Measurements from ENCODE around the gene BCL6.

Gene BCL6

GRCh38 chr3:187745201-187746058, at the start of gene BCL6:
Gene BCL6, minus strand, starts transcription at chr3:187745468. Its CDS starts 11,775 bp downstream, at chr3:187733693.
- DNase-seq (ENCODE audit: low read depth in 2 of 2) = peak; percentile 71 to 72

DNA sequence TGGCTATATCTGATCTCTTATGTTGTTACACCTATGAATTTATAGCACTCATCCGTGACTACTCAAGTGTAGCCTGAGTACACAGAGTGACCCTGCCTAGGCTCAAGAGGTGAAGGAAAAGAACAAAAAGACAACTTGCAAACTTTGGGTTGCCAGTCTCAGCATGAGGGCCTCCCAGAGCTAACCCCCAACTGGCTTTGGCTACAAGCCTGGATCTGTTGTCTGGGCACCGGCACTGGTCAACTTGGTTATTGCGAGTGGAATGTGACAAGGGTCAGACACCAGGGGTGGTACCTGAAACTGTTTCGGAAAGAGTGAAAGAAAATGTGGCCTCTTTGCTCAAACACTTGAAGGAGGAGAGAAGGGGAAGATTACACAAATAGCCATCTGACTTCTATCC, 49.5 kb upstream of the BCL6 start:
- no peak for DNase-seq (ENCODE audit: low read depth in 2 of 2)

GRCh38 chr3:187793618-187794017, 48.4 kb upstream of the BCL6 start:
- no peak for DNase-seq (ENCODE audit: low read depth in 2 of 2)

GRCh38 chr3:187792521-187792920, 47.3 kb upstream of the BCL6 start:
- DNase-seq (ENCODE audit: low read depth in 2 of 2) = no peak

DNA sequence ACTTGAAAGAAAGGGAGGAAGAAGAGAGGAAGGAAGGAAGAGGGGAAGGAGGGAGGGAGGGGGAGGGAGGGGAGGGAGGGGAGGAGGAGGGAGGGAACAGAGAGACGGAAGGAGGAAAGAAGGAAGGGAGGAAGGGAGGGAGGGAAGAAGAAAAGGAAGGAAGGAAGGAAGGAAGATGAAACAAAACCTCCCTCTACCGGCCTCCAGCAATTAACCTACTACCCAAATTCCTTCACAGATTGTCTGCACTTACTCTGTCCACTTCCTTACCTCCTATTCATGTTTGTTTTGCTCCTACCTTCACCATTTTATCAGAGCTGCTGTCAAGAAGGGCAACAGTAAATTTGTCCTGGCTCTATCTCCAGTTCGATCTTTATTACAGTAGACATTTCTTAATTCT, 44.6 kb upstream of the BCL6 start:
- DNase-seq (ENCODE audit: low read depth in 2 of 2) = no peak

DNA sequence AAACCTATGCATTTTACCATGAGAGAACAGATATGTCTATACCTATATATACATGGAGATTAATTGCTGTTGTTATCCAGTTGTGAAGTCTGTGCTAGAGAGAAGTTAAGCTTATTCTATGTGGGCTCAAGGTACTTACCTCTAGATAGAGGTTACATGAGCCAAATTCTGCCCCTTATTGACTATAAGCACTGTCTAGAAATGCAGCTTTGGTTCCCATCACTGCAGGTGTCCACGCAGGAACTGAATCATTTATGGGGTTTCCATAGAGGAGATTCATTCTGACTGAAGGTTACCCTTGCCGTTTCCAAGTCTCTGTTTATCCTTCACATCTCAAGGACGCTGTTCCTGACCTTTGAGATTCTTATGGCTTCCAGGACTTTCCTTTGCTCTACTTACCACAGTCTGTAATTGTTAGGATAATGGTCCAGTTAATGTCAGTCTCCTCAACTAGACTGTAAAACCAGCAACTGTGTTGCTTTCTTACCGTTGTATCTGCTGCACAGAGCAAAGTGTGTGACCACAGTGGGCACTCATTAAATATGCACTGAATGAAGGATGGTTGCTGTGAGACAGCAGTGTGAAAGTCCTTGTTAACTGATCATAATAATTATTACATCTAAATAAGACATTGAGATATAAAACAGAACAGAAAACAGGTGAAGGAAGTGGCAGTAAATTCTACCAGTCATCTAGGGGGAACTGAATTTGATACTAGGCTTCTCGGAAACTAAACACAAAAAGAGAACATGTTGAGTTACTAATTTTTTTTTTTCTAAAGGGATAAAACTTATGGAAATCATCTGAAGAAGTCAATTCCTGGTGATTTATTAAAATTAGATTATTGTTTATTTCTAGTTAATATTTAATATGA, 44.0 kb upstream of the BCL6 start:
- DNase-seq (ENCODE audit: low read depth in 2 of 2) = no peak

DNA sequence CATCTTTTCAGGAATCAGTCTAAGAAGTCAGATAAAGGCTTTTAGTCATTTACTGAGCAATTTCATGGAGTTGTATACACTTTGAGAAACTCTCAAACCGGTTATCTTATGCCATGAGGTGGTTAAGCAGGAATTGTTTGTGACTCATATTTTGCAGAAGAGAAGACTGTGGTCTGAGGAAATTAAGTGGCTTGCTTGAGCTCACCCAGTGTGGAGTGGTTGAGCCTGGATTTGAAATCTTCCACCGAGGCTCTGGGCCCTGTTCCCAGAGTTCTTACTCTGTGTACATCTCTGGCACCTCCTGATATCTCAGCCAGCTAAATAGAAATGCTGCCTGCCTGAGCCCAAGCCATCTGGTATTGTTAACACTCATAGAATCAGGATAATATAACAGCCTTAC, 37.8 kb upstream of the BCL6 start:
- DNase-seq (ENCODE audit: low read depth in 2 of 2) = no peak

GRCh38 chr3:187782006-187782405, 36.7 kb upstream of the BCL6 start:
- no peak for DNase-seq (ENCODE audit: low read depth in 2 of 2)

DNA sequence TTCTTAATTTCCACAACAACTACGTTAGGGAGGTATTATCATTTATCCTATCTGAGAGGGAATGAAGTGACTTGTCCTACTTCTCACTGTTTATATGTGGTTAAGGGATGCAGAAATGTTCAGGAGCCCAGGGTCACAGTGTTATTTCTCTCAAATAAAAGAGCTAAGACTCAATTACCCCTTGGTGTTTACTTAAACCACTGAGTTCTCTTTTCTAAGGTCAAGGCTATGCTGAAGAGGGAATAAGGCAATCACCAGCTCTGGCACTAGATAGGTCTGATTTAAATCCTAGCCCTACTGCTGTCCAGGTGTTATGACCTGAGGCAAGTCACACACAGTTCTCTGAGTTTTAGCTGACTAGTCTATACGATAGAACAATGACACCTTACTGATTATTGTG, 35.7 kb upstream of the BCL6 start:
- no peak for DNase-seq (ENCODE audit: low read depth in 2 of 2)

DNA sequence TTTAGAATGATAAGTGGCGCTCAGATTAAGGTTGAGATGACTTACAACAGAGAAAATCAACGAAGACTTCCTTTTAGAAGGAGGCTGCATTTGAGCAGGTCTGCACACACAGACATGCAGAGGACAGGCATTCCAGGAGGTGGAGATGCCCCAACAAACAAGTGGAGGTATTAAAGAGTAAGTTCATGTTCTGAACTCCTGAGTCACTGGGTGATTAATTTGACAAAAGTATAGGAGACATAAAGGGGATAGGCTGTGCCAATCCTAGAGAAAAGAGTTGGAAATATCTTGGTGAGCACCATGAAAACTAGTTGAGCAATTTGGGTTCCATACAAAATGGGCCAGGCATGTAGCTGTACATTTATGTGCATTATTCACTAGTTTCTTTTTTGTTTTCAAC, 33.5 kb upstream of the BCL6 start:
- DNase-seq (ENCODE audit: low read depth in 2 of 2) = no peak

DNA sequence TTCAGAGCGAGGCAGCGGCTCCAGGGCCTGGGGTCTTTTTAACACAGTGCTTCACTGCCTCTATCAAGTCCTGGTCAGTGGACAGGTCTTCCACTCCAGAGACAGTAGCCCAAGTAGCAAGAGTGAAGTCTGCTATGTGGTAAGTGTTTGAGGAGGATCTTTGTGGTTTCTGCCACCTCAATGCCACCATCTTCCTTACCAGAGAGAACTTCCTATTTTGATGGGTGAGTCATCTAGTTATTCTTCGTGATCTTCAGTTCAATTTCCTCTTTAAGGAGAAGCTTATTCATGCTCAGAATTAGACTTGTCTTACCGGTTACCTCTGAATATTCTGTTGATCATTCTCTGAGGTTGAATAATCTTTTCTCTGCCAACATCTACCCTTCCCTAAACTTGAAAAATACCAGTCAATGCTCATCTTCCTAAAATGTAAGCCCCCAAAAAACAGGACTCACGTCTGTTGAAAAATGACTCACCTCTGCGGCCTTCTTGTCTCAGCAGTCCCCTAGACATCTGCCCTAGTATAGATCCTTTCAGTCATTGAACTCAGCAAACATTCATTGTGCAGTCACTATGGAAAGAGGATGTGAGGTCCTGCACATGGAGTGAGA, 32.2 kb upstream of the BCL6 start:
- peak in 1 of 2 donors; percentile 25 for DNase-seq (ENCODE audit: low read depth in 2 of 2)

DNA sequence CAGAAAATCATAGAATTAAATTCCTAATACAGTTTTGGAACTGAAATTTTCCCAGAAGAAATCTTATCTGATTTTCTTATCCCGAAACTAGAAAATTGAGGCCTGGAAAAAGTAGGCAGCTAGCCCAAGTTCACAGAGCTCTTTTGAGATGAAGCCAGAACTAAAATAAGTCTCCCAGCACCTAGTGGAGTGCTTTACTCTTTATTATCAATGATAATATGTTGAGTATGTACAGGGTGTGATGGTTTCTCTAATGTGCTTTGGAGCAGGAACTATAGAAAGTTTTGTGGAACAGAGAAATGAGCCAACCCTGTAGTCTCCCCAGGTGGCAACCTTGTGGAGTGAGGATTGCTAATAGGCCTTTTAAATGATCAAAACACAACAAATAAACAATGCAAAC, 30.3 kb upstream of the BCL6 start:
- no peak for DNase-seq (ENCODE audit: low read depth in 2 of 2)

DNA sequence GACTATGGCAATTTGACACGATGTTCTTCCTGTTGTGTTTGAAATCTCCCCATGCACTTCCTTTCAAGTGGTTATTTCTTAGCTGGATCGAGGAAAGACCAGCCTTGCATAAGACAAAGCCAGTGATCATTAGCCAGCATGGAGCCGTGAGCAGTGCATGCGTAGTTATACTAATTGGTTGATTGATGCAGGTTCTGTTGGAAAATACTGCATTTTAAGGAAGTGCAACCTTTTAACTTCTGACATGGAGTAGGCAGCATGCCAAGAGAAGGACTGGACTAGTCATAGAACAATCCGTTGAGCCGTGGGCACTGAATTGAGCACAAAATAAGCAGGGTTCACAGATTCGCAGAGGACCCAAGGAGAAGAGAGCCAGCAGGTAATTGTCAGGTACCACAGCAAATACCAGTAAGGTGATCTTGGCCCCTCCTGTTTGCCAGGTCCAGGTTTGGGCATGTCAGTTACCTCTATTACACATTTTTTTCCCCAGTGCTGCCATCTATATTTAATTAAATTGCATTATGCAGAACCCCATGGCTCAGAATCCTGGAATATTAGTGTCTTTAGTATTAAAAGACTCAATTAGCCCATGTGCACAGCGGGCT, 29.0 kb upstream of the BCL6 start:
- DNase-seq (ENCODE audit: low read depth in 2 of 2) = no peak

DNA sequence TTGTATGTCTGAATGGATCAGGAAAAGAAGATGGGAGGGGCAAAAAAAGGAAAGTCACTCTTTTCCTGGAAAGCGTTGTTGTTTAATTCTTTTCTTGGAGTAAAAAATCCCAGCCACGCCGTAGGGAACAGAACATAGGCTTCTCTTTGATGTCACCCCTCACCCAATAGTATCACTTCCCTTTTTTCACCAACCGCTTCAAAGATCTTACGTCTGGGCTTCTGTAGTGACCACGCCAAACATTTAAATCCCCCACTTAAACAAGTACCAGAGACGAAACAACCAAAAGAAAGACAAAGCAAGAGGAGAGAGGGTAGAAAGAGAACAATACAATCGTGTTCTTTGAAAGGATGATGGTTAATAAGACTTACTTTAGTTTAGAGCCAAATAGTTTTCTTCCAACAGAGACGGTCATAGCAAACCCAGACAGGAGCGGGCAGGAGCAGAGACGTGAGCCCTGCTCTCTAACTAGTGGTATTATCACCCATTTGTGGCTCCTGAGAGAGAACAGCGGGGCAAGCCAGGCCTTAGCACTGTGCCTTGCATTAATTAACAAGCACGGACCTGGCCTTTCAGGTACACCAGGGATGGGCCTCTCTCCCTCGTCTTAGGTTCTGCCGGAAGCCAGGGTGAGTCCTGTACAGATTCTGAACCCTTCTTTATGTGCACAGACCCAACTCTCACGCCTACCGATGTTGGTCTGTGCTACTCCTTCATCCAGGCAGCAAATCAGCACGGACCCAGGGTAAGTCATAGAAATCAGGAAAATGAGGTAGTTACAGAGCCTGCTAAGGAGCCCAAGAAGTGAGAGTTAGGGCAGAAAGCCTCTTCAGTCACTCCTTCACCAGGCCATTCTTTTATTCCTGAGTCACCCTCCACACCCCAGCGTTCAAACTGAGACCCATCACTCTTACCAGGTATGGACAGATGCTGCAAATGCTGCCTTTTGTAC, 28.2 kb upstream of the BCL6 start:
- no peak for DNase-seq (ENCODE audit: low read depth in 2 of 2)

DNA sequence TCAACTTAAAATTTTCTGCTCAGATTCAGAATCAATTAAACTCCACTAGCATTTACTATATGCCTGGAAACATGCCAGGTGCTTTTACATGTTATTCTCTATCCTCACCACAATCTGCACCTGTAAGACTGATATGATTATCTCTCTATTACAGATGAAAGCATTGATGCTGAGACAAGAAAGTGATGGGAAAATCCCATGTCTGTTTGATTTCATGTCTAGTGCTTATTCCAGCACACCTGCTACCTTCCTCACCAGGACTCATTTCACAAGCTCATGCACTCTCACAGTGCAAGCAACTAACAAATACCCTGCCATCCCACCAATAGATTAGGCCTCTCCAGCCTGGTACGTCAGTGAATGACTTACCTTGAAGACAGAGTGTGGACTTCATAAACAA, 25.0 kb upstream of the BCL6 start:
- DNase-seq (ENCODE audit: low read depth in 2 of 2) = no peak

DNA sequence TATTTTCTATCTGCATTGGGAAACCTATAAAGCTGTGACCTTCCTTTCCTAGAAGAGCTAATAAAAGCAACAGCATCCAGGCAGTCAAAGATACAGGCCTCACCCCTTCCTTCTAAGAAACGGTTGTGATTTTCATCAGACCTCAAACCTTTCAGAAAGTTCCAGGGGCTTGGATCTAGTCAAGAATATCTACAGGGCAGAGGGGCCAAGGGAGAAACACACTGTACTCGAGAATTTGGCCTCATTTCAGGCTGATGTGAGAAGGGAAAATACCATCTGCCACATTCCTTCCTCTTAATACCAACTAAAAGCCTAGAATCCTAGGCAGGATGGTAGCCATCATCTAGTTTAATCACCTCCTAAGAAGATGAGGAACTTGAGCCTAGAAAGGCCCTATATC, 24.5 kb upstream of the BCL6 start:
- DNase-seq (ENCODE audit: low read depth in 2 of 2) = no peak

- no peak for DNase-seq (ENCODE audit: low read depth in 2 of 2)
Observed at GRCh38 chr3:187767266-187768012, 22.2 kb upstream of the BCL6 start.

DNA sequence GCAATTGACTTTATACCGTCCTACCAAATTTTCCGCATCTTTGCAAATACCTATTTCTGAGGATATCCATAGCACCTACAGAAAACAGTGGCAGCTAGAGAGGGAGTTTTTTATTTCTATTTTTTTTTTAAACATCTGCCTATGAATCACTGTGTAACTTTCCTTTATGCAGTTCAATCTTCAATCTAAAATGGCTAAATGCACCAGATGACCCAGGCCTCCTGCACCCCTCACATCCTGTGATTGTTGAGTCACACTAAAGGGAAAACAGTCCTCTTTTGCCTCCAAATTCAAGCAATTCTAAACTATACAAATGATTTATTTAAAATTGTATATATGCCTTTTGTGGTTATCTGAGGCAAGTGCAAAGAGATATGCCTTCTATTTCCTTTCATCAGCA, 20.1 kb upstream of the BCL6 start:
- DNase-seq (ENCODE audit: low read depth in 2 of 2) = no peak

DNA sequence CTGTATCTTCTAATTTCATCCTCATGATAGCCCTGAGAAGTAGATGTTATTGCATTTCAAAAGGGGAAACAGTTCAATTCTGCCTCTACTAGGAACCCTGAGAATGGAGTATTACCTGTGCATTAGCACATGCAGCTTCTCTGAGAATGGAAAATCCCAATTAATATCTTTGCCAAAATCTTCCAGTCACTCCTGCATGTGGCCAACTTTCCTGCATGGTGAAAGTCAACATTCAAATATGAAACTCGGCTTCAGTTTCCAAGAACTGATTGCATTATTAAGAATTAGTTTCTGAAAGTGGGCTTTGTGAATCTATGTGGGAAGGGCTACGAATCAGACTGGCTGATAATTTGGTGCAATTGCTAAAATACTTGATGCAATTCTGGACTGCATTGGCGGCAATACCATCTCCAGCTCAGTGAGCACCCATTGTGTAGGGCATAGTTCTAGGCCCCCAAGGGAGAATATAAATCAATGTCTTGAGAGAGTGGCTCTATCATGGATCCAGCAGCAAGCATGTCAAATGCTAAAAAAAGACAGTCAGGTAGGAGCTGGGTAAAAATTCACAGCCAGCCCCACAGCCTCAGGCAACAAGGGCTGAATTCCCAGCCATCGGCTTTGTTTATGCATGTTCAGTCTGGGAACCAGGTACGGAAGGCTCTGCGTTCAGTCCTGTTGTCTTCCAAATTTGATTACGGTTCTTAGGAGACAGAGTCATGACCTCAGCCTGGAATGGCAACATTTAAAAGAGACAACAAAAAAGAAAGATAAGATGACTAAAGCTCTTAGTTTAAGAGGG, 18.8 kb upstream of the BCL6 start:
- DNase-seq (ENCODE audit: low read depth in 2 of 2) = no peak
